AG04450 (cell line): ENCODE data around the gene BCAN. TPM values are rescaled to one million over a fixed set of nuclear protein-coding genes. Genes with fewer than 3 reads are reported as not detected.

Experiments used
- CTCF ChIA-PET: fragments of 300-600, 350-600 bp; formaldehyde crosslinking; extraction: SDS; loops from one replicate; lab custom pipeline; 2022; ENCODE audit warnings: antibody characterized with exemption, inconsistent platforms; lab: Charles Lee
- POLR2A ChIA-PET: fragments of 350-600 bp; formaldehyde crosslinking; extraction: SDS; loops from one replicate; lab custom pipeline; 2021; ENCODE audit warnings: antibody characterized with exemption, inconsistent platforms; lab: Yijun Ruan, JAX
- DNase-seq: peaks from one replicate; pipeline ENCODE4 v3.0.0-alpha.2; 2011; ENCODE audit warnings: low read depth, low spot score
- H3K27ac ChIP-seq: one replicate; pipeline ENCODE4 v1.5.1; 2012; ENCODE audit warnings: low read depth, low read length, control low read depth
- H3K27me3 ChIP-seq: one replicate; pipeline ENCODE4 v1.6.0; 2012; ENCODE audit warnings: low read length; ENCODE audit not compliant: control insufficient read depth, insufficient read depth
- H3K4me3 ChIP-seq: 2 replicates; pipeline ENCODE4 v1.5.1; 2011; ENCODE audit warnings: mild to moderate bottlenecking, low read depth, low read length, control low read depth
- H3K9me3 ChIP-seq: 2 replicates; pipeline ENCODE4 v1.5.1; 2012; ENCODE audit warnings: low read length; ENCODE audit not compliant: control insufficient read depth, insufficient read depth
- CTCF ChIP-seq: IDR thresholded peaks from 2 replicates; pipeline ENCODE4 v1.5.1; 2011; ENCODE audit warnings: low read depth, low read length, control low read depth, inconsistent platforms
- polyA plus RNA-seq: library from polyadenylated mRNA; depleted of rRNA; stranded (reverse); fragments of >200 nt; gene quantifications from 2 replicates; pipeline ENCODE4 v1.2.3, GENCODE V29; 2011

The BCAN gene
- polyA plus RNA-seq, 1 experiment = not detected

- Histone ChIP-seq H3K27ac (no peak overlapping the region), H3K27me3 (no peaks in the 10 kb centered on the region), H3K9me3 (no peaks in the 10 kb centered on the region; the same call in 1 of the 2 replicates), H3K4me3 (no peak overlapping the region)
- no peak for TF ChIP-seq CTCF
- ChIA-PET POLR2A (no interaction called here), CTCF (interaction anchor here (1.4 to 2.2 kb wide), 2 partner anchors 18 to 55 kb away, joined by 3 to 11 read pairs; no protein-coding TSS in a partner anchor)
- no peak for DNase-seq
Observed at GRCh38 chr1:156670791-156671190, 28.9 kb downstream of the BCAN start.

- ChIA-PET CTCF (interaction anchor here (1.0 to 2.2 kb wide), 4 partner anchors 12 to 55 kb away, joined by 3 to 11 read pairs (median 6); no protein-coding TSS in a partner anchor), POLR2A (no interaction called here)
- no peaks in the 10 kb centered on the region for H3K27me3 ChIP-seq
- no peak overlapping the region for H3K4me3 ChIP-seq
- no peak for DNase-seq
- H3K9me3 ChIP-seq = no peaks in the 10 kb centered on the region; the same call in 1 of the 2 replicates
- no peak for TF ChIP-seq CTCF
- H3K27ac ChIP-seq = no peak overlapping the region
Observed at GRCh38 chr1:156671804-156672203, 29.9 kb downstream of the BCAN start.

GRCh38 chr1:156673387-156674121, 31.6 kb downstream of the BCAN start:
- no peak for TF ChIP-seq CTCF

GRCh38 chr1:156675210-156676113, 33.5 kb downstream of the BCAN start:
- Histone ChIP-seq H3K27me3 (peaks cover 10% of the 10 kb centered on the region), H3K27ac (peak overlapping the region; percentile 39), H3K9me3 (no peaks in the 10 kb centered on the region; the same call in 1 of the 2 replicates), H3K4me3 (peak overlapping the region; percentile 64)
- CTCF ChIA-PET = interaction anchor here (1.3 to 8.4 kb wide), 8 partner anchors 10 to 253 kb away, joined by 4 to 204 read pairs (median 53); partner anchors contain the start of genes CRABP2 and METTL25B
- DNase-seq = no peak
- POLR2A ChIA-PET = interaction anchor here (0.6 to 4.1 kb wide), 6 partner anchors 11 to 53 kb away, joined by 3 to 36 read pairs (median 6); partner anchors contain the start of genes ISG20L2 and METTL25B
- TF ChIP-seq CTCF = no peak

More at GRCh38 chr1:156673387-156674121, 31.6 kb downstream of the BCAN start:
- Histone ChIP-seq H3K4me3 (no peak overlapping the region; the same call in 1 of the 2 replicates), H3K27me3 (no peaks in the 10 kb centered on the region), H3K27ac (no peak overlapping the region), H3K9me3 (no peaks in the 10 kb centered on the region; the same call in 1 of the 2 replicates)
- DNase-seq = no peak
- POLR2A ChIA-PET = interaction anchor here (1.1 to 1.2 kb wide), 3 partner anchors 9 to 37 kb away, joined by 3 to 5 read pairs (median 3); no protein-coding TSS in a partner anchor
- CTCF ChIA-PET = interaction anchor here (0.9 to 8.4 kb wide), 5 partner anchors 12 to 47 kb away, joined by 3 to 108 read pairs (median 6); partner anchors contain the start of gene CRABP2
